KOPT-K1 (cell line): ENCODE measurements around the gene GSTA2.
"Not testable (repeated sequence)": the region's sequence is repeated elsewhere in the genome, so short reads cannot be mapped to it uniquely, and the experiment has no call there.

Experiments
- H3K27ac ChIP-seq: fragments of 200-600 bp; sonication (generic); 2 replicates; pipeline ENCODE4 v1.5.1; 2016; ENCODE audit warnings: antibody characterized with exemption, mild to moderate bottlenecking, low read depth, low read length; ENCODE audit not compliant: poor library complexity, severe bottlenecking
- H3K36me3 ChIP-seq: fragments of 200-600 bp; sonication (generic); 2 replicates; pipeline ENCODE4 v1.5.1; 2017; ENCODE audit warnings: antibody characterized with exemption, mild to moderate bottlenecking, low read length, moderate library complexity; ENCODE audit not compliant: insufficient read depth
- H3K9me3 ChIP-seq: fragments of 200-600 bp; sonication (generic); 2 replicates; pipeline ENCODE4 v1.5.1; 2017; ENCODE audit warnings: antibody characterized with exemption, low read length, mild to moderate bottlenecking; ENCODE audit not compliant: insufficient read depth, poor library complexity, severe bottlenecking

The GSTA2 gene

GRCh38 chr6:52724406-52725121 lies 38.7 kb downstream of the GSTA2 start:
- Histone ChIP-seq H3K36me3 (no peaks in the 10 kb centered on the region), H3K9me3 (no peaks in the 10 kb centered on the region), H3K27ac (no peak overlapping the region)

- Histone ChIP-seq H3K27ac (no peak overlapping the region), H3K9me3 (no peaks in the 10 kb centered on the region), H3K36me3 (no peaks in the 10 kb centered on the region)
Observed at GRCh38 chr6:52724042-52724405, 39.3 kb downstream of the GSTA2 start.

GRCh38 chr6:52720321-52720720 lies 43.0 kb downstream of the GSTA2 start:
- Histone ChIP-seq H3K27ac (no peak overlapping the region), H3K36me3 (no peaks in the 10 kb centered on the region), H3K9me3 (no peaks in the 10 kb centered on the region)

GRCh38 chr6:52718550-52718949 lies 44.7 kb downstream of the GSTA2 start:
- Histone ChIP-seq H3K36me3 (no peaks in the 10 kb centered on the region), H3K27ac (no peak overlapping the region), H3K9me3 (no peaks in the 10 kb centered on the region)

- not testable (repeated sequence) for H3K27ac ChIP-seq, H3K36me3 ChIP-seq, H3K9me3 ChIP-seq
Observed at GRCh38 chr6:52714761-52715160, 48.5 kb downstream of the GSTA2 start.

- H3K36me3 ChIP-seq: no peaks in the 10 kb centered on the region
- no peak overlapping the region for H3K27ac ChIP-seq
- peaks cover 16% of the 10 kb centered on the region for H3K9me3 ChIP-seq
Observed at GRCh38 chr6:52712136-52712535, 51.1 kb downstream of the GSTA2 start.

GRCh38 chr6:52707963-52708680 lies 55.2 kb downstream of the GSTA2 start:
- Histone ChIP-seq H3K9me3 (peaks cover 16% of the 10 kb centered on the region), H3K36me3 (no peaks in the 10 kb centered on the region), H3K27ac (no peak overlapping the region)

- H3K36me3 ChIP-seq: no peaks in the 10 kb centered on the region
- H3K9me3 ChIP-seq: peaks cover 16% of the 10 kb centered on the region
- H3K27ac ChIP-seq: no peak overlapping the region
Observed at GRCh38 chr6:52706001-52706400, 57.3 kb downstream of the GSTA2 start.

- peaks cover 16% of the 10 kb centered on the region for H3K9me3 ChIP-seq
- not testable (repeated sequence) for H3K27ac ChIP-seq, H3K36me3 ChIP-seq
Observed at GRCh38 chr6:52704781-52705502, 58.3 kb downstream of the GSTA2 start.

- H3K27ac ChIP-seq: no peak overlapping the region
- H3K36me3 ChIP-seq: no peaks in the 10 kb centered on the region
- H3K9me3 ChIP-seq: peaks cover 16% of the 10 kb centered on the region
Observed at GRCh38 chr6:52704060-52704459, 59.2 kb downstream of the GSTA2 start.
